PC-3 (cell line): ENCODE measurements around the gene AKR1C2. TPM values are rescaled to one million over a fixed set of nuclear protein-coding genes. Genes with fewer than 3 reads are reported as not detected.
"Not testable (repeated sequence)": the region's sequence is repeated elsewhere in the genome, so short reads cannot be mapped to it uniquely, and the experiment has no call there.

Experiments used
- ATAC-seq: fragments of 200-7000 bp; cut with Tn5 transposase; 2 replicates; pipeline ENCODE4 v1.9.1; 2020; ENCODE audit warnings: mild to moderate bottlenecking, moderate library complexity
- BruUV-seq: library from RNA; stranded (reverse); fragments of 400-500 nt; replicated peaks from 2 replicates; lab custom pipeline; 2021; lab: Mats Ljungman, UMichigan
- CTCF ChIA-PET: fragments of 300-600 bp; sonication (Branson Sonifier 250); formaldehyde crosslinking; loops from one replicate; lab custom pipeline; 2022; ENCODE audit warnings: antibody characterized with exemption; lab: Charles Lee
- POLR2A ChIA-PET: fragments of 300-600 bp; sonication (Branson Sonifier 250); formaldehyde crosslinking; loops from one replicate; lab custom pipeline; 2022; ENCODE audit warnings: antibody characterized with exemption; ENCODE audit not compliant: unreplicated experiment; lab: Charles Lee
- DNase-seq: peaks from one replicate; pipeline ENCODE4 v3.0.0-alpha.2; 2015
- H2AFZ ChIP-seq: fragments of 300-600 bp; sonication (generic); 2 replicates; pipeline ENCODE4 v1.6.0; 2016; ENCODE audit warnings: antibody characterized with exemption, low read length
- H3F3A ChIP-seq: fragments of 300-600 bp; sonication (generic); one replicate; pipeline ENCODE4 v1.6.0; 2017; ENCODE audit warnings: antibody characterized with exemption, low read length, control low read depth, mild to moderate bottlenecking; ENCODE audit not compliant: unreplicated experiment
- H3K27ac ChIP-seq: fragments of 300-600 bp; sonication (generic); 2 replicates; pipeline ENCODE4 v1.5.1; 2016; ENCODE audit warnings: mild to moderate bottlenecking, low read length
- H3K27me3 ChIP-seq: fragments of 300-600 bp; sonication (generic); 2 replicates; pipeline ENCODE4 v1.6.1; 2016; ENCODE audit warnings: low read length, mixed read lengths
- H3K36me3 ChIP-seq: fragments of 300-600 bp; sonication (generic); 2 replicates; pipeline ENCODE4 v1.6.1; 2016; ENCODE audit warnings: low read depth, mixed run types, low read length, mixed read lengths
- H3K4me1 ChIP-seq: fragments of 300-600 bp; sonication (generic); 2 replicates; pipeline ENCODE4 v1.5.1; 2016; ENCODE audit warnings: low read length; ENCODE audit not compliant: insufficient read depth
- H3K4me2 ChIP-seq: fragments of 300-600 bp; sonication (generic); 2 replicates; pipeline ENCODE4 v1.6.0; 2016; ENCODE audit warnings: low read length
- H3K4me3 ChIP-seq: fragments of 300-600 bp; sonication (generic); 2 replicates; pipeline ENCODE4 v1.5.1; 2016; ENCODE audit warnings: mild to moderate bottlenecking, low read length, mixed read lengths
- H3K79me2 ChIP-seq: fragments of 300-600 bp; sonication (generic); 2 replicates; pipeline ENCODE4 v1.6.1; 2017; ENCODE audit warnings: low read length, mixed read lengths
- H3K9ac ChIP-seq: fragments of 300-600 bp; sonication (generic); 2 replicates; pipeline ENCODE4 v1.6.0; 2016; ENCODE audit warnings: mild to moderate bottlenecking, low read length
- H3K9me2 ChIP-seq: fragments of 300-600 bp; sonication (generic); replicated peaks from 2 replicates; pipeline ENCODE4 v1.6.1; 2016; ENCODE audit warnings: mixed run types, low read length, mixed read lengths
- H3K9me3 ChIP-seq: fragments of 300-600 bp; sonication (generic); 2 replicates; pipeline ENCODE4 v1.6.1; 2016; ENCODE audit warnings: low read length, mixed read lengths
- H4K20me1 ChIP-seq: fragments of 300-600 bp; sonication (generic); 2 replicates; pipeline ENCODE4 v1.6.1; 2016; ENCODE audit warnings: low read length, mixed read lengths
- EZH2 ChIP-seq: fragments of 300-600 bp; sonication (generic); IDR thresholded peaks from one replicate; pipeline ENCODE4 v1.6.1; 2017; ENCODE audit warnings: antibody characterized with exemption, mild to moderate bottlenecking, low read length; ENCODE audit not compliant: unreplicated experiment
- EZH2phosphoT487 ChIP-seq: fragments of 300-600 bp; sonication (generic); IDR thresholded peaks from 2 replicates; pipeline ENCODE4 v1.6.1; 2018; ENCODE audit warnings: mild to moderate bottlenecking, antibody characterized with exemption, low read length, borderline replicate concordance
- intact Hi-C: fragments of 100-400 bp; cut with micrococcal nuclease; formaldehyde crosslinking; loops from 2 replicates; pipeline ENCODE4 v1.9.0; 2023
- total RNA-seq: library from RNA; depleted of rRNA; stranded (reverse); fragments of >200 nt; gene quantifications from 2 replicates; pipeline ENCODE4 v1.2.3, GENCODE V29; 2014
- TF ChIP-seq, protein P1 (sequence below): fragments of 300-600 bp; sonication (generic); conservative IDR thresholded peaks from 2 replicates; pipeline ENCODE4 v1.5.1; 2017; ENCODE audit warnings: antibody characterized with exemption, low read depth, mild to moderate bottlenecking, low read length

AKR1C2 gene
- total RNA-seq, 1 experiment from 2014 or later = 0.66 TPM

DNA sequence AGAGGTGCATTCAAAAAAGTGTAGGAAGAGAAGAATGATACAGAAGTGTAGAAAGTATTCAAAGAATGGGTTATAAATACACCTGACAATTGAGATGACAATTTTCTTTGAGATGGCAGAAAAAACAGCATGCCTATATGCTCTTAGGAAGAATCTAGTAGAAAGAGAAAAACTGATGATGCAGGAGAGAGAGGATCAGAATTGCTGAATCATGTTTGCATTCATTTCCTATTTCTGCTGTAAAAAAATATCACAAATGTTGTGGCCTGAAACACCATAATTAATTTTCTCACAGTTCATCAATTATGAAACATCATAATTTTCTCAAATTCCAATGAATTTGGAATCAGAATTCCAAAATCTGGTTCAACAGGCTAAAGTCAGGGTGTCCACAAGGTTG is 50.3 kb downstream of the AKR1C2 start:
- Histone ChIP-seq H3K9me3 (no peaks in the 10 kb centered on the region), H3K4me1 (peaks cover 1% of the 10 kb centered on the region; the same call in 1 of the 2 replicates), H2AFZ (no peak overlapping the region), H3K9me2 (no peaks in the 10 kb centered on the region), H4K20me1 (no peaks in the 10 kb centered on the region), H3F3A (no peaks in the 10 kb centered on the region), H3K9ac (no peak overlapping the region), H3K36me3 (no peaks in the 10 kb centered on the region), H3K27me3 (no peaks in the 10 kb centered on the region), H3K79me2 (no peaks in the 10 kb centered on the region), H3K27ac (no peak overlapping the region), H3K4me2 (no peak overlapping the region), H3K4me3 (no peak overlapping the region)
- DNase-seq (no peak), ATAC-seq (no peak)
- ChIA-PET POLR2A (no interaction called here), CTCF (no interaction called here)
- intact Hi-C loops = loop anchor here (10.0 kb wide), 1 partner anchor 99 kb away; no protein-coding TSS in a partner anchor
- TF ChIP-seq EZH2 = no peak
- TF ChIP-seq, protein P1, sequence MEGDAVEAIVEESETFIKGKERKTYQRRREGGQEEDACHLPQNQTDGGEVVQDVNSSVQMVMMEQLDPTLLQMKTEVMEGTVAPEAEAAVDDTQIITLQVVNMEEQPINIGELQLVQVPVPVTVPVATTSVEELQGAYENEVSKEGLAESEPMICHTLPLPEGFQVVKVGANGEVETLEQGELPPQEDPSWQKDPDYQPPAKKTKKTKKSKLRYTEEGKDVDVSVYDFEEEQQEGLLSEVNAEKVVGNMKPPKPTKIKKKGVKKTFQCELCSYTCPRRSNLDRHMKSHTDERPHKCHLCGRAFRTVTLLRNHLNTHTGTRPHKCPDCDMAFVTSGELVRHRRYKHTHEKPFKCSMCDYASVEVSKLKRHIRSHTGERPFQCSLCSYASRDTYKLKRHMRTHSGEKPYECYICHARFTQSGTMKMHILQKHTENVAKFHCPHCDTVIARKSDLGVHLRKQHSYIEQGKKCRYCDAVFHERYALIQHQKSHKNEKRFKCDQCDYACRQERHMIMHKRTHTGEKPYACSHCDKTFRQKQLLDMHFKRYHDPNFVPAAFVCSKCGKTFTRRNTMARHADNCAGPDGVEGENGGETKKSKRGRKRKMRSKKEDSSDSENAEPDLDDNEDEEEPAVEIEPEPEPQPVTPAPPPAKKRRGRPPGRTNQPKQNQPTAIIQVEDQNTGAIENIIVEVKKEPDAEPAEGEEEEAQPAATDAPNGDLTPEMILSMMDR = no peak
- TF ChIP-seq EZH2phosphoT487 = no peak
- no TSS peak for BruUV-seq

GRCh38 chr10:4951512-4952162 is 52.0 kb downstream of the AKR1C2 start:
- POLR2A ChIA-PET, H2AFZ ChIP-seq, H3K4me2 ChIP-seq, H3K79me2 ChIP-seq, H3K27ac ChIP-seq, H3K9me3 ChIP-seq, H4K20me1 ChIP-seq, H3F3A ChIP-seq, H3K36me3 ChIP-seq, H3K9me2 ChIP-seq, CTCF ChIA-PET, H3K4me3 ChIP-seq, H3K27me3 ChIP-seq, H3K9ac ChIP-seq, BruUV-seq: not testable (repeated sequence)
- DNase-seq (peak; percentile 23), ATAC-seq (peak; percentile 55)
- H3K4me1 ChIP-seq = peaks cover 18% of the 10 kb centered on the region
- intact Hi-C loops = loop anchor here (10.0 kb wide), 1 partner anchor 97 kb away; no protein-coding TSS in a partner anchor

DNA sequence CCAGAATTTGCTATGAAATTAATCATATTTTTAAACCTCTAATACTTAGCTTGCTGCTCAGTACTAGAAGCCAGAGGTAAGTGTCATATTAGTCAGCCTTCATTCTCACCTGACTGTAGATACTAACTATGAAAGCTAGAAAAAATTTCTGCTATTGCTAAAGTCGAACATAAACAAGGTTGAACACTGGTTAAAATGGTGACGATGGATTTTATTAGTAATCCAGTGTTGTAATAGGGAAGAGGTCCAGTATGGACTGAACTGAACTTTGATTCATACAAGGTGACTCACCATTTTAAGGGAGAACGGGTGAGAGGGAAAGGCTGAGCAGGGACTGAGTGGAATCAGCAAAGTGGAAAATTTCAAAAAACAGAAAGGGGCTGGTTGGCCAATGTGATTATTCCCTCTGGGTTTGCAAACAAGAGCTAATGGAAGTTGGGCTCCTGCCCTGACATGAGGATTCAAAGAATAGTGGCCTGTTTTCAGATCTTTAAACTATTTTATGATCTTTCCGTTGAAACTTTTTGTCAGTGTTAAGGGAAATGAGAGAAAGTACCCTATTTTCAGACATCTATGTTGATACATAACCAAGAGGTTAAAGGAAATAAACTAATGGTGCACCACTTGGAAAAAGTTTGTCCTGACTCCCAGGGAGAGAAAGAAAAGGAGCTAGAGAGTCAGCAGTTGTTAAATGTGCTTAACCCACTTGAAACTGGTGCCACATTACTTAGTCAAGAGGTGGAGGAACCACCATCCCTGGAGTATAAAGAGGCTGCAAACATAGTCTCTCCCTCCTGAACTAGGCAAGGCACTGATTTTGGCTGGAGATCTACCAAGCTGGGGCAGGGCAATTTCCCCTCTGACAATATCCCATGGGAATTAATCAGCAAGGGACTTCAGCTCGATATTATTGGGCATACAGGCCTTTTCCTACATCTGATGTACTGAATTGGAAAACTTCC is 55.7 kb downstream of the AKR1C2 start:
- peak; percentile 86 for ATAC-seq
- Histone ChIP-seq H3K79me2 (no peaks in the 10 kb centered on the region), H2AFZ (0 out of 2 replicates have a peak overlapping the region, but pooled peaks have one; percentile 48), H4K20me1 (no peaks in the 10 kb centered on the region), H3K36me3 (no peaks in the 10 kb centered on the region), H3K27ac (peak overlapping the region; percentile 80), H3K4me2 (peak overlapping the region; percentile 53), H3K9ac (no peak overlapping the region), H3K9me2 (no peaks in the 10 kb centered on the region), H3K27me3 (no peaks in the 10 kb centered on the region), H3K4me1 (peaks cover 18% of the 10 kb centered on the region), H3F3A (no peaks in the 10 kb centered on the region), H3K9me3 (no peaks in the 10 kb centered on the region), H3K4me3 (no peak overlapping the region)
- CTCF ChIA-PET = no interaction called here
- peak; percentile 81 for DNase-seq
- intact Hi-C loops = no loop called here
- BruUV-seq = no TSS peak
- POLR2A ChIA-PET = no interaction called here
- TF ChIP-seq EZH2 (no peak), EZH2phosphoT487 (no peak)
- TF ChIP-seq, protein P1 = no peak
